Measurements from ENCODE around the gene SERPINB5.

Gene SERPINB5

GRCh38 chr18:63528863-63529492, 52.2 kb downstream of the SERPINB5 start:
- TF ChIP-seq CTCF (IDR thresholded peaks at IDR 0.05; ENCODE audit: control insufficient read depth, insufficient read depth, low read depth, low read length, missing control alignments), result no peak
- DNase-seq (ENCODE audit: low read depth), result no peak
- H3K4me3 ChIP-seq (ENCODE audit: control insufficient read depth, low read depth, low read length), result no peak overlapping the region

- DNase-seq (ENCODE audit: low read depth), result no peak
- no peak for TF ChIP-seq CTCF (IDR thresholded peaks at IDR 0.05; ENCODE audit: control insufficient read depth, insufficient read depth, low read depth, low read length, missing control alignments)
- H3K4me3 ChIP-seq (ENCODE audit: control insufficient read depth, low read depth, low read length), result no peak overlapping the region
These were observed 55.7 kb downstream of the SERPINB5 start for GRCh38 chr18:63532471-63532870.

- TF ChIP-seq CTCF (IDR thresholded peaks at IDR 0.05; ENCODE audit: control insufficient read depth, insufficient read depth, low read depth, low read length, missing control alignments), result no peak
- H3K4me3 ChIP-seq (ENCODE audit: control insufficient read depth, low read depth, low read length), result no peak overlapping the region
- DNase-seq (ENCODE audit: low read depth), result no peak
These were observed 57.9 kb downstream of the SERPINB5 start for GRCh38 chr18:63534615-63535014.

- TF ChIP-seq CTCF (IDR thresholded peaks at IDR 0.05; ENCODE audit: control insufficient read depth, insufficient read depth, low read depth, low read length, missing control alignments), result no peak
- DNase-seq (ENCODE audit: low read depth), result peak; percentile 23
- H3K4me3 ChIP-seq (ENCODE audit: control insufficient read depth, low read depth, low read length), result no peak overlapping the region
These were observed 63.2 kb downstream of the SERPINB5 start for GRCh38 chr18:63539904-63540510.

- no peak for TF ChIP-seq CTCF (IDR thresholded peaks at IDR 0.05; ENCODE audit: control insufficient read depth, insufficient read depth, low read depth, low read length, missing control alignments)
- DNase-seq (ENCODE audit: low read depth), result no peak
- H3K4me3 ChIP-seq (ENCODE audit: control insufficient read depth, low read depth, low read length), result no peak within 1 kb of the TSS
These were observed 65.3 kb downstream of the SERPINB5 start, which contains the start of gene SERPINB12 for GRCh38 chr18:63542069-63542468. Gene SERPINB12 (plus strand): TSS chr18:63542369. CDS start chr18:63556160, 13,791 bp downstream.

- H3K4me3 ChIP-seq (ENCODE audit: control insufficient read depth, low read depth, low read length), result no peak overlapping the region
- no peak for TF ChIP-seq CTCF (IDR thresholded peaks at IDR 0.05; ENCODE audit: control insufficient read depth, insufficient read depth, low read depth, low read length, missing control alignments)
- DNase-seq (ENCODE audit: low read depth), result no peak
These were observed 67.3 kb downstream of the SERPINB5 start for GRCh38 chr18:63544017-63544416.

Data from AG09309 (cell line).